ENCODE measurements around the gene SPRR2E.
"Not testable (repeated sequence)": the region's sequence is repeated elsewhere in the genome, so short reads cannot be mapped to it uniquely, and the experiment has no call there.

The SPRR2E gene

GRCh38 chr1:153094426-153094825 is at the start of gene SPRR2E:
TSS of gene SPRR2E (minus strand) at chr1:153094526. CDS start at chr1:153093751, 775 bp downstream.
- DNase-seq (ENCODE audit: low spot score) = no peak

- no peak for DNase-seq (ENCODE audit: low spot score)
These were observed 47.1 kb upstream of the SPRR2E start for GRCh38 chr1:153141377-153141776.

GRCh38 chr1:153140484-153140883 is 46.2 kb upstream of the SPRR2E start:
- DNase-seq (ENCODE audit: low spot score) = no peak

GRCh38 chr1:153133743-153134142 is 39.4 kb upstream of the SPRR2E start:
- no peak for DNase-seq (ENCODE audit: low spot score)

- DNase-seq (ENCODE audit: low spot score) = no peak
These were observed 38.9 kb upstream of the SPRR2E start for GRCh38 chr1:153133267-153133666.

- DNase-seq (ENCODE audit: low spot score) = not testable (repeated sequence)
These were observed 34.4 kb upstream of the SPRR2E start for GRCh38 chr1:153128688-153129087.

GRCh38 chr1:153127296-153127695 is 33.0 kb upstream of the SPRR2E start:
- no peak for DNase-seq (ENCODE audit: low spot score)

GRCh38 chr1:153125536-153125935 is 31.2 kb upstream of the SPRR2E start:
- DNase-seq (ENCODE audit: low spot score) = no peak

- not testable (repeated sequence) for DNase-seq (ENCODE audit: low spot score)
These were observed 29.5 kb upstream of the SPRR2E start for GRCh38 chr1:153123793-153124192.

- DNase-seq (ENCODE audit: low spot score) = no peak
These were observed 28.6 kb upstream of the SPRR2E start for GRCh38 chr1:153122831-153123421.

GRCh38 chr1:153120945-153121344 is 26.6 kb upstream of the SPRR2E start:
- DNase-seq (ENCODE audit: low spot score) = no peak

- no peak for DNase-seq (ENCODE audit: low spot score)
These were observed 25.2 kb upstream of the SPRR2E start for GRCh38 chr1:153119491-153119971.

- DNase-seq (ENCODE audit: low spot score) = not testable (repeated sequence)
These were observed 20.9 kb upstream of the SPRR2E start for GRCh38 chr1:153115264-153115663.

GRCh38 chr1:153113416-153113815 is 19.1 kb upstream of the SPRR2E start, which contains the start of gene SPRR2F:
TSS of gene SPRR2F (minus strand) at chr1:153113516. CDS start at chr1:153112733, 783 bp downstream.
- DNase-seq (ENCODE audit: low spot score) = no peak

GRCh38 chr1:153112454-153112853 is 18.1 kb upstream of the SPRR2E start:
- DNase-seq (ENCODE audit: low spot score) = not testable (repeated sequence)

GRCh38 chr1:153100245-153100644 is 5.9 kb upstream of the SPRR2E start:
- DNase-seq (ENCODE audit: low spot score) = peak; percentile 57

GRCh38 chr1:153099461-153100045 is 5.2 kb upstream of the SPRR2E start:
- DNase-seq (ENCODE audit: low spot score) = no peak

- no peak for DNase-seq (ENCODE audit: low spot score)
These were observed 1.4 kb upstream of the SPRR2E start for GRCh38 chr1:153095764-153096163.

- no peak for DNase-seq (ENCODE audit: low spot score)
These were observed 6.7 kb downstream of the SPRR2E start for GRCh38 chr1:153087652-153088051.

- DNase-seq (ENCODE audit: low spot score) = no peak
These were observed 12.6 kb downstream of the SPRR2E start for GRCh38 chr1:153081736-153082135.

- DNase-seq (ENCODE audit: low spot score) = no peak
These were observed 21.3 kb downstream of the SPRR2E start for GRCh38 chr1:153072806-153073726.

- no peak for DNase-seq (ENCODE audit: low spot score)
These were observed 22.8 kb downstream of the SPRR2E start, which contains the start of gene SPRR2B for GRCh38 chr1:153071511-153071910. TSS of gene SPRR2B (minus strand) at chr1:153071611. CDS start at chr1:153070839, 772 bp downstream.

- no peak for DNase-seq (ENCODE audit: low spot score)
These were observed 24.1 kb downstream of the SPRR2E start for GRCh38 chr1:153070243-153070642.
